HFFc6 (cell line): ENCODE data around the gene GOLGA3. TPM values are rescaled to one million over a fixed set of nuclear protein-coding genes. Genes with fewer than 3 reads are reported as not detected.

Experiments
- DNase-seq: peaks from one replicate; pipeline ENCODE4 v3.0.0-alpha.2; 2018
- H3K27ac Mint-ChIP-seq: 2 replicates; pipeline ENCODE4 v1.8.0; 2020; ENCODE audit warnings: mild to moderate bottlenecking, mixed read lengths
- H3K27me3 Mint-ChIP-seq: 2 replicates; pipeline ENCODE4 v1.8.0; 2021; ENCODE audit warnings: mild to moderate bottlenecking, moderate library complexity, mixed read lengths; ENCODE audit not compliant: insufficient read depth
- H3K36me3 Mint-ChIP-seq: 2 replicates; pipeline ENCODE4 v1.8.0; 2021; ENCODE audit warnings: low read depth, mixed read lengths
- H3K4me1 Mint-ChIP-seq: 2 replicates; pipeline ENCODE4 v1.8.0; 2020; ENCODE audit warnings: low read depth, mixed read lengths
- H3K4me3 Mint-ChIP-seq: 2 replicates; pipeline ENCODE4 v1.8.0; 2020; ENCODE audit warnings: mild to moderate bottlenecking, moderate library complexity, mixed read lengths
- H3K9me3 Mint-ChIP-seq: 2 replicates; pipeline ENCODE4 v1.8.0; 2020; ENCODE audit warnings: mild to moderate bottlenecking, mixed read lengths
- CTCF ChIP-seq: fragments of 200-600 bp; sonication (generic); IDR thresholded peaks from 2 replicates; pipeline ENCODE4 v1.5.0; 2021; ENCODE audit warnings: antibody characterized with exemption, mild to moderate bottlenecking
- total RNA-seq, 6 experiments: library from RNA; stranded (reverse); fragmentation: NEBNext Ultra II Directional; extraction: Animal tissue kit (Norgen Biotek cat#: 25700); gene quantifications; 2 replicates in 1 of 6; 3 replicates in 5 of 6; pipeline ENCODE4 v1.2.3, GENCODE V29; 2021

The GOLGA3 gene
- total RNA-seq, 6 experiments from 2014 or later, result 108 to 121 (median 115) TPM

GRCh38 chr12:132739600-132740312 is 88.9 kb downstream of the GOLGA3 start:
- no peak overlapping the region for H3K4me3 Mint-ChIP-seq
- no peaks in the 10 kb centered on the region; the same call in none of the 2 replicates for H3K27me3 Mint-ChIP-seq
- peaks cover 51% of the 10 kb centered on the region for H3K36me3 Mint-ChIP-seq
- DNase-seq, result no peak
- no peak for TF ChIP-seq CTCF
- no peak overlapping the region for H3K27ac Mint-ChIP-seq
- no peaks in the 10 kb centered on the region for H3K4me1 Mint-ChIP-seq
- no peaks in the 10 kb centered on the region for H3K9me3 Mint-ChIP-seq

- no peak for TF ChIP-seq CTCF
- Mint-ChIP-seq H3K27me3 (peaks cover 2% of the 10 kb centered on the region), H3K36me3 (peaks cover 55% of the 10 kb centered on the region)
These were observed 91.8 kb downstream of the GOLGA3 start for GRCh38 chr12:132736913-132737312.

GRCh38 chr12:132736378-132736777 is 92.3 kb downstream of the GOLGA3 start:
- no peaks in the 10 kb centered on the region for H3K9me3 Mint-ChIP-seq
- peaks cover 59% of the 10 kb centered on the region for H3K36me3 Mint-ChIP-seq
- H3K4me1 Mint-ChIP-seq, result no peaks in the 10 kb centered on the region
- H3K4me3 Mint-ChIP-seq, result no peak overlapping the region
- H3K27ac Mint-ChIP-seq, result no peak overlapping the region
- H3K27me3 Mint-ChIP-seq, result peaks cover 2% of the 10 kb centered on the region
- TF ChIP-seq CTCF, result no peak
- no peak for DNase-seq

More at GRCh38 chr12:132736913-132737312, 91.8 kb downstream of the GOLGA3 start:
- no peaks in the 10 kb centered on the region for H3K9me3 Mint-ChIP-seq
- no peak overlapping the region for H3K4me3 Mint-ChIP-seq
- no peak overlapping the region for H3K27ac Mint-ChIP-seq
- H3K4me1 Mint-ChIP-seq, result no peaks in the 10 kb centered on the region
- no peak for DNase-seq

GRCh38 chr12:132735496-132735895 is 93.2 kb downstream of the GOLGA3 start:
- Mint-ChIP-seq H3K27me3 (peaks cover 2% of the 10 kb centered on the region), H3K9me3 (no peaks in the 10 kb centered on the region), H3K4me3 (no peak overlapping the region; the same call in 1 of the 2 replicates), H3K27ac (no peak overlapping the region), H3K36me3 (peaks cover 62% of the 10 kb centered on the region), H3K4me1 (no peaks in the 10 kb centered on the region)
- TF ChIP-seq CTCF, result no peak
- no peak for DNase-seq

- H3K36me3 Mint-ChIP-seq, result peaks cover 66% of the 10 kb centered on the region
- H3K9me3 Mint-ChIP-seq, result no peaks in the 10 kb centered on the region
- H3K4me3 Mint-ChIP-seq, result no peak overlapping the region
- H3K27ac Mint-ChIP-seq, result no peak overlapping the region
- TF ChIP-seq CTCF, result no peak
- peaks cover 6% of the 10 kb centered on the region; the same call in 1 of the 2 replicates for H3K4me1 Mint-ChIP-seq
- peaks cover 5% of the 10 kb centered on the region for H3K27me3 Mint-ChIP-seq
- no peak for DNase-seq
These were observed 94.5 kb downstream of the GOLGA3 start for GRCh38 chr12:132734206-132734605.
